Upper lobe of left lung (tissue), 4 donors: ENCODE measurements around the gene HBZ.
"Not testable (repeated sequence)": the region's sequence is repeated elsewhere in the genome, so short reads cannot be mapped to it uniquely, and the experiment has no call there.

Experiments
- CTCF ChIP-seq, 6 experiments: fragments of 450-650 bp in 4 of 6; fragments of 200-600 bp in 2 of 6; sonication (generic) in 2 of 6; IDR thresholded peaks; one replicate each; pipeline ENCODE4 v1.5.1; 2016 to 2019; ENCODE audit warnings: antibody characterized with exemption in 6 of 6
- EP300 ChIP-seq, 4 donors: sonication (generic); formaldehyde crosslinking; IDR thresholded peaks; one replicate each; pipeline ENCODE4 v1.5.1; 2017; ENCODE audit warnings: antibody characterized with exemption in 4 of 4, control low read depth in 2 of 4
- POLR2A ChIP-seq, 4 donors: fragments of 450-650 bp; IDR thresholded peaks; one replicate each; pipeline ENCODE4 v1.5.1; 2016 to 2017; ENCODE audit warnings: antibody characterized with exemption in 4 of 4, mild to moderate bottlenecking in 2 of 4

- TF ChIP-seq CTCF, EP300, POLR2A (IDR thresholded peaks at IDR 0.05): not testable (repeated sequence)
Measured at GRCh38 chr16:204046-204445, 51.6 kb downstream of the HBZ start.
